A673 (cell line): ENCODE results near the gene CSGALNACT2. TPM values are rescaled to one million over a fixed set of nuclear protein-coding genes. Genes with fewer than 3 reads are reported as not detected.
A peak's percentile ranks its signal among the peaks of the same experiment; 100 is the strongest.

Source experiments
- BruUV-seq: library from RNA; stranded (reverse); fragments of 400-500 nt; replicated peaks from 2 replicates; lab custom pipeline; 2021; lab: Mats Ljungman, UMichigan
- CTCF ChIA-PET: fragments of 300-600 bp; sonication (Branson Sonifier 250); formaldehyde crosslinking; loops from one replicate; lab custom pipeline; 2022; ENCODE audit warnings: antibody characterized with exemption; lab: Charles Lee
- POLR2A ChIA-PET: fragments of 300-600 bp; sonication (Branson Sonifier 250); formaldehyde crosslinking; loops from one replicate; lab custom pipeline; 2022; ENCODE audit warnings: antibody characterized with exemption; ENCODE audit not compliant: low non-redundant PET; lab: Charles Lee
- DNase-seq: peaks from one replicate; pipeline ENCODE4 v3.0.0-alpha.2; 2015; ENCODE audit warnings: low spot score
- H3K27ac ChIP-seq: fragments of 200-600 bp; sonication (generic); 2 replicates; pipeline ENCODE4 v1.5.1; 2016; ENCODE audit warnings: mixed run types, low read depth, mild to moderate bottlenecking, mixed read lengths, antibody characterized with exemption, low read length; ENCODE audit not compliant: poor library complexity, severe bottlenecking
- H3K27me3 ChIP-seq: fragments of 200-600 bp; sonication (generic); replicated peaks from 2 replicates; pipeline ENCODE4 v1.6.1; 2017; ENCODE audit warnings: mixed run types, low read depth, mild to moderate bottlenecking, mixed read lengths, antibody characterized with exemption, low read length; ENCODE audit not compliant: insufficient read depth, poor library complexity
- H3K36me3 ChIP-seq: fragments of 200-600 bp; sonication (generic); 2 replicates; pipeline ENCODE4 v1.6.1; 2016; ENCODE audit warnings: mixed run types, mild to moderate bottlenecking, mixed read lengths, antibody characterized with exemption, low read length; ENCODE audit not compliant: insufficient read depth, poor library complexity, severe bottlenecking
- H3K4me1 ChIP-seq: fragments of 200-600 bp; sonication (generic); 2 replicates; pipeline ENCODE4 v1.6.1; 2017; ENCODE audit warnings: mixed run types, mild to moderate bottlenecking, mixed read lengths, antibody characterized with exemption, low read length; ENCODE audit not compliant: insufficient read depth, poor library complexity, severe bottlenecking
- H3K4me3 ChIP-seq: fragments of 200-600 bp; sonication (generic); 2 replicates; pipeline ENCODE4 v1.5.1; 2016; ENCODE audit warnings: low read depth, mixed run types, mild to moderate bottlenecking, mixed read lengths, low read length; ENCODE audit not compliant: poor library complexity, severe bottlenecking
- H3K9me3 ChIP-seq: fragments of 200-600 bp; sonication (generic); 2 replicates; pipeline ENCODE4 v1.6.1; 2016; ENCODE audit warnings: mixed run types, low read depth, mild to moderate bottlenecking, mixed read lengths, antibody characterized with exemption, low read length; ENCODE audit not compliant: poor library complexity, severe bottlenecking
- EZH2 ChIP-seq: fragments of 200-600 bp; sonication (generic); IDR thresholded peaks from 2 replicates; pipeline ENCODE4 v1.6.1; 2017; ENCODE audit warnings: borderline replicate concordance, low read depth, mild to moderate bottlenecking, mixed read lengths, antibody characterized with exemption, low read length; ENCODE audit not compliant: poor library complexity, severe bottlenecking
- intact Hi-C: fragments of 100-400 bp; cut with micrococcal nuclease; formaldehyde crosslinking; loops from one replicate; pipeline ENCODE4 v1.10.0; 2022; ENCODE audit not compliant: unreplicated experiment
- total RNA-seq: library from RNA; stranded (reverse); gene quantifications from 2 replicates; pipeline ENCODE4 v1.2.3, GENCODE V29; 2021
- TF ChIP-seq, protein P1 (sequence below): fragments of 300-800, 200-600 bp; sonication (generic); conservative IDR thresholded peaks from 2 replicates; pipeline ENCODE4 v1.5.1; 2017; ENCODE audit warnings: low read depth, mild to moderate bottlenecking, antibody characterized with exemption, low read length, moderate library complexity, mixed read lengths

Gene CSGALNACT2
- total RNA-seq, 1 experiment from 2014 or later: 18.6 TPM

DNA sequence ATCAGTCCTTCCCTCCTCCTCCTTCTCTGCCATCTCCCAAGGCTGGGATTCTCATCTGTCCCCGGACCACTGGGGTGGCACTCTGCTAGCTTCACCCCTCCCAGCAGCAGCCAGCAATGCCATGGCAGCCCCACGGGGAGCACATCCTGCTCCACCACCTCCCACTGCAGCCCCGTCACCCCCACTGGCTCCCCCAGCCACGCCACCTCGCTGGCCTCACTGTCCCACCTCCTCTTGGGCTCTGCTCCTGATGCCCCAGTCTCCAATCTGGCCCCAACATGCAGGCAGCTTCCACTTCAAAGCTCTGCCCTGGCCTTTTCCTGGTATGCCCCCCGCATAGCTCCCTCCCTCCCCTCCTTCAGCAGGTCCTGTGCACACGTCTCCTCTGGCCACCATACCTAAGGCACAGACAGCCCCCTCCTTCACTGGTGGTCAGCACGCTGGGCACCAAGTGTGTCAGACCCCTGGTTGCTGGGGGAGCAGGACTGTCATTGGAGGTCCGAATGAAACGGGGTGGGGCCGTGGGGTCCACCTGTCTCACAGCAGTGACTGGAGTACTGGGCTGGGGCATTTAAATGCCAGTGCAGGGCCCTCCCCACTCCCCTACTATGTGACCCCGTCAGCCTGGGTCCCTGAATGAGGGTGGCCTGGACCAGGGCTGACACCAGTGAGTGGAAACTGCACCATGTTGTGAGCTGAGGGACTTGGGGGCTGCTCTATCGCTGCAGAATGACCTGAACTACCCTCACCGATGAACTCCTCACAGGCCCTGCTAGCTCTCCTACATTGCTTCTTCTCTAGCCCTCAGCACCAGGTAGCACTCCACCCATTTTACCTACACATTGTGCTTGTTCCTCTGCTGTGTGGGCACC lies 89.9 kb downstream of the CSGALNACT2 start:
- H3K9me3 ChIP-seq: no peaks in the 10 kb centered on the region
- H3K4me3 ChIP-seq: no peak overlapping the region
- H3K27me3 ChIP-seq: peaks cover 38% of the 10 kb centered on the region
- TF ChIP-seq, protein P1, sequence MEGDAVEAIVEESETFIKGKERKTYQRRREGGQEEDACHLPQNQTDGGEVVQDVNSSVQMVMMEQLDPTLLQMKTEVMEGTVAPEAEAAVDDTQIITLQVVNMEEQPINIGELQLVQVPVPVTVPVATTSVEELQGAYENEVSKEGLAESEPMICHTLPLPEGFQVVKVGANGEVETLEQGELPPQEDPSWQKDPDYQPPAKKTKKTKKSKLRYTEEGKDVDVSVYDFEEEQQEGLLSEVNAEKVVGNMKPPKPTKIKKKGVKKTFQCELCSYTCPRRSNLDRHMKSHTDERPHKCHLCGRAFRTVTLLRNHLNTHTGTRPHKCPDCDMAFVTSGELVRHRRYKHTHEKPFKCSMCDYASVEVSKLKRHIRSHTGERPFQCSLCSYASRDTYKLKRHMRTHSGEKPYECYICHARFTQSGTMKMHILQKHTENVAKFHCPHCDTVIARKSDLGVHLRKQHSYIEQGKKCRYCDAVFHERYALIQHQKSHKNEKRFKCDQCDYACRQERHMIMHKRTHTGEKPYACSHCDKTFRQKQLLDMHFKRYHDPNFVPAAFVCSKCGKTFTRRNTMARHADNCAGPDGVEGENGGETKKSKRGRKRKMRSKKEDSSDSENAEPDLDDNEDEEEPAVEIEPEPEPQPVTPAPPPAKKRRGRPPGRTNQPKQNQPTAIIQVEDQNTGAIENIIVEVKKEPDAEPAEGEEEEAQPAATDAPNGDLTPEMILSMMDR: no peak
- no peak for TF ChIP-seq EZH2
- no peaks in the 10 kb centered on the region for H3K4me1 ChIP-seq
- no TSS peak for BruUV-seq
- no peak for DNase-seq
- no peak overlapping the region for H3K27ac ChIP-seq
- ChIA-PET POLR2A (no interaction called here), CTCF (no interaction called here)
- intact Hi-C loops: loop anchor here (10.0 kb wide), 1 partner anchor 117 kb away; no protein-coding TSS in a partner anchor
- no peaks in the 10 kb centered on the region for H3K36me3 ChIP-seq

DNA sequence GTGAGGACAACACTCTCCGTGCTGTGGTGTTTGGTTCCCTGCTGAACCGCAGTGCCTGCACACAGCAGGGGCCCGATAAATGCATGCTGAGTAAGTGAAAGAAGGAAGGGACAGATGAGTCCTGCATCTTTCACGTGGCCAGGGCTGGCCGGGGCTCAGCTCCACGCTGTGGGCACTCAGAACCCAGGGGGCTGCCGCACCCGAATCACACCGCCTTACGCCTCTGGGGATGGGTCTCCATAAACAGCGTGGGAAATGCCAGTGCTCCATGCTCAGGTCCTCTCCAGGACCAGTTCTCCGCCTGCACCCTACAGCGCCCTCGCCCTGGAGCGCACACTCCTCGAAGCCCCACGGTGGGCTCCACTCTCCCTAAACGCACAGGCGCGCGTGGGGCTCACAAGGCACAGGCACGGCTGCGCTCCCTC lies 90.5 kb downstream of the CSGALNACT2 start:
- Histone ChIP-seq H3K4me1 (no peaks in the 10 kb centered on the region), H3K36me3 (no peaks in the 10 kb centered on the region), H3K9me3 (no peaks in the 10 kb centered on the region), H3K4me3 (no peak overlapping the region), H3K27me3 (peaks cover 38% of the 10 kb centered on the region), H3K27ac (no peak overlapping the region)
- DNase-seq: no peak
- intact Hi-C loops: loop anchor here (10.0 kb wide), 1 partner anchor 116 kb away; no protein-coding TSS in a partner anchor
- TF ChIP-seq, protein P1: no peak
- no peak for TF ChIP-seq EZH2
- CTCF ChIA-PET: no interaction called here
- BruUV-seq: no TSS peak
- POLR2A ChIA-PET: no interaction called here

DNA sequence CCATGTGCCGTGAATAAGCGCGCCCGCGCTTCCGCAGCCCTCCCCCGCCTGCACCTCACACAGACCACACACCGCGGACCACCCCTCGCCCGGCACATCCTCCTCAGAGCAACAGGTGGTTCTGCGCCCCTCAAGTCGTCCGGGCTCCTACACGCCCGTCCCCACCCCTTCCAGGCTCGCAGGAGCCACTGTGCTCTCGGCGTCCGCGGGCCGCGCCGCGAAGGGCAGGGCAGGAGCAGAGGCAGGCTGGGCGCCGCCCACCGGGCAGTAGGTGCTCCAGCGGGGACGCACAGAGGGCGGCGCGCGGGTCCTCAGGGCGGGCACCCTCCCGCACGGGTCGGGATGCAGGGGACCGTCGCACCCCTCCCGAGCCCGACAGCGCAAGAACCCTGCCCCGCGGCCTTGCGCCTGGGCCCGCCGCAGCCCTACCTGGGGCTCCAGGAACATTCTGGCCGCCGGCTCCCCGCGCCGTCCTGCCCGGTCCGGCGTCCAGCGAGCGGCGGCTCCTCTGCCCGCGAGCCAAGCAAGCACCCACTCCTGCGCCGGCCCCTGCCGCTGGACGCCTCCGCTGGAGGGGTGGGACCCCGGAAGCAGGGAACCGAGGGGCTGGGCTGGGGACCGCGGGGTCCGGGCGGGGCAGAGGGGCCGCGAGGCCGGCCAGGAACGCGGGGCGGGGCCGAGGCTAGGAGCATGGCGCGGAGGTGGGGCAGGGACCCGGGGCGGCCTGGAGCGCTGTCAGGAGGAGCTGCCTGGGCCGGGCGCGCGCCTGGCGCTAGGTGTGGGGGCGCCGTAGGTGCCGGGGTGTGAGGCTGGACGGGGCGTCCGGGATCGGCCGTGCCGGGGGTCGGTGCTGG lies 91.2 kb downstream of the CSGALNACT2 start:
- Histone ChIP-seq H3K27me3 (peaks cover 38% of the 10 kb centered on the region), H3K9me3 (no peaks in the 10 kb centered on the region), H3K4me3 (no peak overlapping the region), H3K36me3 (no peaks in the 10 kb centered on the region), H3K4me1 (no peaks in the 10 kb centered on the region), H3K27ac (no peak overlapping the region)
- BruUV-seq: no TSS peak
- intact Hi-C loops: loop anchor here (10.0 kb wide), 1 partner anchor 115 kb away; no protein-coding TSS in a partner anchor
- TF ChIP-seq, protein P1: no peak
- peak; percentile 70 for TF ChIP-seq EZH2
- no peak for DNase-seq
- POLR2A ChIA-PET: no interaction called here
- CTCF ChIA-PET: no interaction called here
